HL-60 (cell line): ENCODE data around the gene NKD1.

ENCODE experiments used
- CTCF ChIP-seq: IDR thresholded peaks from one replicate; pipeline ENCODE4 v1.5.1; 2011; ENCODE audit warnings: low read length, control low read depth, inconsistent platforms; ENCODE audit not compliant: insufficient read depth
- GABPA ChIP-seq: IDR thresholded peaks from 2 replicates; pipeline ENCODE4 v1.6.1; 2012; ENCODE audit warnings: low read depth
- POLR2AphosphoS5 ChIP-seq: IDR thresholded peaks from 2 replicates; pipeline ENCODE4 v1.6.1; 2012; ENCODE audit warnings: low read depth
- REST ChIP-seq: IDR thresholded peaks from 2 replicates; pipeline ENCODE4 v1.6.1; 2012; ENCODE audit warnings: low read depth; ENCODE audit not compliant: insufficient replicate concordance

DNA sequence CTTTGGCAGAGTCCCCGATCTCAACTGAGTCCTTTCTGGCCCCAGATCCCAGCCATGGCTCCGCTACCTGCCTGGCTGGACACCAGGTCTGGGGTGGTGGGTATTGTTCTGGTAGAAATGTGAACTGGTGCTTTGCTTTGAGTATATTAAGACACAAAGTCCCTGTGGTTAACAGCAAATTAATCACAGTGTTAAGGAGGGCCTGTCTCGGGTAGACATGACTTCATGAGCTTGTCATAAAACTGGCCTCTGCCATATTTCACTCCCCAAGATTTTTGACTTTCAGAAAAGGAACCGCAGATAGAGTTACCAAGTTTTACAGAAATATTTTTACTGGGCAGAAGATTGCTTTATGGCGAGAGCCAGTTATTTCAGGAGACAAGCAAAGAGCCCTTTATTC, 19.5 kb downstream of the NKD1 start:
- no peak for TF ChIP-seq POLR2AphosphoS5
- TF ChIP-seq CTCF, result no peak
- no peak for TF ChIP-seq REST
- no peak for TF ChIP-seq GABPA
